Measurements from ENCODE around the gene PLS3. TPM values are rescaled to one million over a fixed set of nuclear protein-coding genes. Genes with fewer than 3 reads are reported as not detected.
A peak's percentile ranks its signal among the peaks of the same experiment; 100 is the strongest.

The PLS3 gene
- total RNA-seq, 2 donors from 2014 or later, result 466 to 474 TPM

DNA sequence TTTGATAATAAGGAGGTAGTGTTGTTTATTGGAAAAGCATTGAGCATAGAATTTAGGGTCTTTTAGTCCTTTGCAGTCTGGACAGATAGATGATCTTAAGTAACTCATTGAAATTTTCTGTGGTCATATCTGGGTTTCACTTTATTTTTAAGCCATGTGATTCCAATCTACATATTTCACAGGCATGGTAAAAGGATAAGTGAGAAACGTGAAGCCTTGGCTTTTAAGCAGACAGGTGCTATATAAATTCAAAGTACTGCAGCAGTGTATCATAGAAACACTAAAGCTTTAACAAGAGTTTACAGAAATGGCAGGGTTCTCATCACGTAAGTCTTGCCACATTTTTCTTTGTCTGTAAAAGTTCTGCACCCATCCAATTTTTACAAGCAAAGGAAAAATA, 4.9 kb downstream of the PLS3 start:
- no peak for DNase-seq (ENCODE audit: low spot score)
- Histone ChIP-seq H3K27ac (peak overlapping the region; percentile 34 to 96), H3K27me3 (replicated peaks; ENCODE audit: insufficient read depth) (no peaks in the 10 kb centered on the region), H3K36me3 (no peaks in the 10 kb centered on the region), H3K9me3 (no peaks in the 10 kb centered on the region), H3K4me3 (peak overlapping the region; percentile 90), H3K4me1 (ENCODE audit: control insufficient read depth in 1 of 2, low read depth in 2 of 2) (peaks cover 0 to 7% of the 10 kb centered on the region in 2 donors)
- no peak for ATAC-seq (ENCODE audit: insufficient number of reproducible peaks, low FRiP score, low read depth)
- TF ChIP-seq, protein P1, sequence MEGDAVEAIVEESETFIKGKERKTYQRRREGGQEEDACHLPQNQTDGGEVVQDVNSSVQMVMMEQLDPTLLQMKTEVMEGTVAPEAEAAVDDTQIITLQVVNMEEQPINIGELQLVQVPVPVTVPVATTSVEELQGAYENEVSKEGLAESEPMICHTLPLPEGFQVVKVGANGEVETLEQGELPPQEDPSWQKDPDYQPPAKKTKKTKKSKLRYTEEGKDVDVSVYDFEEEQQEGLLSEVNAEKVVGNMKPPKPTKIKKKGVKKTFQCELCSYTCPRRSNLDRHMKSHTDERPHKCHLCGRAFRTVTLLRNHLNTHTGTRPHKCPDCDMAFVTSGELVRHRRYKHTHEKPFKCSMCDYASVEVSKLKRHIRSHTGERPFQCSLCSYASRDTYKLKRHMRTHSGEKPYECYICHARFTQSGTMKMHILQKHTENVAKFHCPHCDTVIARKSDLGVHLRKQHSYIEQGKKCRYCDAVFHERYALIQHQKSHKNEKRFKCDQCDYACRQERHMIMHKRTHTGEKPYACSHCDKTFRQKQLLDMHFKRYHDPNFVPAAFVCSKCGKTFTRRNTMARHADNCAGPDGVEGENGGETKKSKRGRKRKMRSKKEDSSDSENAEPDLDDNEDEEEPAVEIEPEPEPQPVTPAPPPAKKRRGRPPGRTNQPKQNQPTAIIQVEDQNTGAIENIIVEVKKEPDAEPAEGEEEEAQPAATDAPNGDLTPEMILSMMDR (IDR thresholded peaks at IDR 0.05), result no peak

DNA sequence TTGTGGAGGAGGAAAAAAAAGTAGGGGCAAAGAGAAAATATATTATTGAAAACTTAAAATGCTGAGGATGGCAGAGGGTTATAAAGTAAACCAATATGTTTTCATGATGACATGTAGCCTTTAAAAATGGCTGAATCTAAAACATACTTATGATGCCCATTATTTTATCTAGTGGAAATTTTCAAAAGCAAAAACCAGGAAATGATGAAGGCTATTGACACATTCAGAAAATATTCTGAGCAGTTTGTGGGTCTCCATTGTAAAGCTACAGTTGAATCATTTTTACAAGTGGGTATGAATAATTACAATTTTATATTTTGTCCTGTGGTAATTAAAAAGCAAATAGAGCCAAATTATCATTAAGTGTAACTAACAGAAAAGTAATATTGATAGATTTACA, 10.7 kb downstream of the PLS3 start:
- no peaks in the 10 kb centered on the region for H3K27me3 ChIP-seq (replicated peaks; ENCODE audit: insufficient read depth)
- no peaks in the 10 kb centered on the region for H3K9me3 ChIP-seq
- TF ChIP-seq, protein P1 (IDR thresholded peaks at IDR 0.05), result no peak
- ATAC-seq (ENCODE audit: insufficient number of reproducible peaks, low FRiP score, low read depth) (no peak), DNase-seq (ENCODE audit: low spot score) (no peak)
- no peak overlapping the region for H3K4me3 ChIP-seq
- peak overlapping the region; percentile 74 to 84 for H3K27ac ChIP-seq
- H3K36me3 ChIP-seq, result peaks cover 4% of the 10 kb centered on the region
- peaks cover 0 to 33% of the 10 kb centered on the region in 2 donors for H3K4me1 ChIP-seq (ENCODE audit: control insufficient read depth in 1 of 2, low read depth in 2 of 2)

DNA sequence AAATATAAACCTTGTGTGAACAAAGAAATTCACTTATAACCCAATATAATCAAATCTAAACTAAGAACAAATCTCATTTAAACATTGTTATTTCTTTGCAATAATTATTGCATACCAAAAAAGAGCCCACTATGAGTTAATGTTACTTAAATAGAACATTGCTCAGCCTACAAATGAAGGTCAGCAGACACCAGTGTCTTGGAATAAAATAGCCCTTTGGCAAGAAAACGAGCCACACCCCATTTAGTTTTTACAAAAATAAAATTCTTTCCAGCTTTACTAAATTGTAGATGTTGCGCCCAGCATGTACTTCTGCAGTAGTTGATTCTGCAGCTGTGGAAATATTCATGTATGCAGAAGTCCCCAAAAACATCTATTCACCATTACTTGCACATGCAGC, 12.2 kb downstream of the PLS3 start:
- peak overlapping the region; percentile 74 to 84 for H3K27ac ChIP-seq
- ATAC-seq (ENCODE audit: insufficient number of reproducible peaks, low FRiP score, low read depth), result peak; percentile 89

DNA sequence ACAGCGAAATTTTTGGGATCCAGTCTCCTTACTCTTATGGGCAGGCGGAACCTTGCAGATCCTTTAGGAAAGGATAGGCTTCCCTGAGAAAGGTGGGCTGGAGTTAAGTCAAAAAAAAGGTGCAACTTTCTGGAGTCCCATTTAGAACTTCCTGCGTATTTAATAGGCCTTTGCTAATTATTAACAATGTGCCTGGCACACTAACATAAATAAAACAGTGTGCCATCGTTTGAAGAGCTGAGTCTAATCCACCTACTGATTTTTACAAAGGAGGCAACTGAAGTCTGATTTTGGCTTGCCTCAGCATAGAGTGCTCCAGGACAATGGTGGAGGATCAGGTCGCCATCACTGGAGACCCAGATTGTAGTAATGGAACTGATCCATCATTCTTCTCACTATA, 15.7 kb downstream of the PLS3 start:
- H3K36me3 ChIP-seq, result peaks cover 4% of the 10 kb centered on the region
- H3K27me3 ChIP-seq (replicated peaks; ENCODE audit: insufficient read depth), result no peaks in the 10 kb centered on the region
- ATAC-seq (ENCODE audit: insufficient number of reproducible peaks, low FRiP score, low read depth) (no peak), DNase-seq (ENCODE audit: low spot score) (no peak)
- no peaks in the 10 kb centered on the region for H3K9me3 ChIP-seq
- TF ChIP-seq, protein P1 (IDR thresholded peaks at IDR 0.05), result no peak
- H3K27ac ChIP-seq, result peak overlapping the region in 1 of 2 donors; percentile 84
- peaks cover 0 to 42% of the 10 kb centered on the region in 2 donors for H3K4me1 ChIP-seq (ENCODE audit: control insufficient read depth in 1 of 2, low read depth in 2 of 2)
- H3K4me3 ChIP-seq, result no peak overlapping the region

More for the DNA sequence above, 12.2 kb downstream of the PLS3 start:
- Histone ChIP-seq H3K9me3 (no peaks in the 10 kb centered on the region), H3K4me1 (ENCODE audit: control insufficient read depth in 1 of 2, low read depth in 2 of 2) (peaks cover 0 to 41% of the 10 kb centered on the region in 2 donors), H3K4me3 (no peak overlapping the region), H3K27me3 (replicated peaks; ENCODE audit: insufficient read depth) (no peaks in the 10 kb centered on the region), H3K36me3 (peaks cover 4% of the 10 kb centered on the region)
- TF ChIP-seq, protein P1 (IDR thresholded peaks at IDR 0.05), result no peak
- no peak for DNase-seq (ENCODE audit: low spot score)

DNA sequence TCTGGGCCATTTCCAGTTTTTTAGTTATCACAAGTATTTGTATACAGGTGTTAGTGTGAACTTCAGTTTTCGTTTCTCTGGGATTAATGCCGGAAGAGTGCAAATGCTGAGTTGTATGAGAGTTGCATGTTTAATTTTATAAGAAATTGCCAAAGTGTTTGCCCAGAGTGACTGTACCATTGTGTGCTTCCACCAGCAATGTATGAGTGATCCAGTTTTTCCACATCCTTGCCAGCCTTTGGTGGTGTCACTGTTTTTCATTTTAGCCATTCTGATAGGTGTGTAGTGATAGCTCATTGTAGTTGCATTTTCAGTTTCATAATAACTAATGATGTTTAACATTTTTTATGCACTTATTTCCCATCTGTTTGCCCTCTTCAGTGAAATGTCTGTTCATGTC, 18.4 kb downstream of the PLS3 start:
- TF ChIP-seq, protein P1 (IDR thresholded peaks at IDR 0.05), result no peak
- Histone ChIP-seq H3K4me1 (ENCODE audit: control insufficient read depth in 1 of 2, low read depth in 2 of 2) (peaks cover 5 to 42% of the 10 kb centered on the region in 2 donors), H3K4me3 (no peak overlapping the region), H3K36me3 (peaks cover 4% of the 10 kb centered on the region), H3K9me3 (no peaks in the 10 kb centered on the region), H3K27ac (peak overlapping the region in 1 of 2 donors; percentile 79), H3K27me3 (replicated peaks; ENCODE audit: insufficient read depth) (no peaks in the 10 kb centered on the region)
- ATAC-seq (ENCODE audit: insufficient number of reproducible peaks, low FRiP score, low read depth), result no peak
- DNase-seq (ENCODE audit: low spot score), result no peak
